Liver (tissue), 3 donors: ENCODE data around the gene EDNRA.

Experiments
- ATF3 ChIP-seq: IDR thresholded peaks from 2 replicates; pipeline ENCODE4 v1.6.1; 2016; ENCODE audit warnings: antibody characterized with exemption
- CTCF ChIP-seq: fragments of 150-350 bp; IDR thresholded peaks from 2 replicates; pipeline ENCODE4 v1.5.1; 2017; ENCODE audit warnings: improper control_type of control experiment, low read depth, low read length; ENCODE audit not compliant: missing input control
- FOXA1 ChIP-seq: IDR thresholded peaks from 2 replicates; pipeline ENCODE4 v1.6.1; 2016; ENCODE audit warnings: antibody characterized with exemption
- GABPA ChIP-seq, 2 donors: IDR thresholded peaks in 1 of 2; conservative IDR thresholded peaks in 1 of 2; 2 replicates each; pipeline ENCODE4 v1.6.1; 2016; ENCODE audit warnings: antibody characterized with exemption in 2 of 2, mild to moderate bottlenecking in 1 of 2, moderate library complexity in 1 of 2
- JUND ChIP-seq, 2 donors: IDR thresholded peaks; 2 replicates each; pipeline ENCODE4 v1.6.1; 2016; ENCODE audit warnings: antibody characterized with exemption in 2 of 2
- MAX ChIP-seq: IDR thresholded peaks from 2 replicates; pipeline ENCODE4 v1.6.1; 2016; ENCODE audit warnings: antibody characterized with exemption
- RAD21 ChIP-seq, 2 donors: IDR thresholded peaks; 2 replicates each; pipeline ENCODE4 v1.6.1; 2016; ENCODE audit warnings: antibody characterized with exemption in 2 of 2, mild to moderate bottlenecking in 2 of 2
- SP1 ChIP-seq: IDR thresholded peaks from 2 replicates; pipeline ENCODE4 v1.6.1; 2018; ENCODE audit warnings: antibody characterized with exemption, mild to moderate bottlenecking
- TAF1 ChIP-seq: conservative IDR thresholded peaks from 2 replicates; pipeline ENCODE4 v1.6.1; 2016; ENCODE audit warnings: antibody characterized with exemption, mild to moderate bottlenecking
- donor health status: healthy.
- donor health status: healthy.

GRCh38 chr4:147587041-147587440 is 106.1 kb downstream of the EDNRA start:
- TF ChIP-seq SP1 (no peak), TAF1 (no peak), ATF3 (no peak), RAD21 (IDR thresholded peaks at IDR 0.05) (no peak), FOXA1 (no peak), CTCF (no peak), JUND (IDR thresholded peaks at IDR 0.05) (no peak), MAX (no peak), GABPA (IDR thresholded peaks at IDR 0.05 in 1 of 2, conservative IDR thresholded peaks at IDR 0.05 in 1 of 2) (no peak)
